ENCODE data around the gene FIGNL1.

FIGNL1 gene

DNA sequence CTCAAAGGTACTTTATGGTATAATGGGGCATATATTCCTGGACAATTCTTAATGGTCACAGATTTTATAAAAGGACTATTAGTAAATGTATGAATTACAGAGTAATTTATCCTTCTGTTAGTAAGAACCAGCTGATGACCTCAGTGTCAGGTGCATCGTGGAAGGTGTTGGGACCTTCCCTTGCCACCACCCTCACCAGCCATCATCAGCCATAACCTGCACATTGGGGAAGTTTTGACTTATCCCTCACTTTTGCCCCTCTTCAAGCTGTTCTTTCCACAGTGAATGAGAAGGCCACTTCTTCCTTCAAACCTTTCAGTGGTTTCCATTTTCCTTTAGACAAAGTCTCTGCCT is 52.2 kb downstream of the FIGNL1 start:
- DNase-seq (ENCODE audit: low read depth in 2 of 2), result no peak

DNA sequence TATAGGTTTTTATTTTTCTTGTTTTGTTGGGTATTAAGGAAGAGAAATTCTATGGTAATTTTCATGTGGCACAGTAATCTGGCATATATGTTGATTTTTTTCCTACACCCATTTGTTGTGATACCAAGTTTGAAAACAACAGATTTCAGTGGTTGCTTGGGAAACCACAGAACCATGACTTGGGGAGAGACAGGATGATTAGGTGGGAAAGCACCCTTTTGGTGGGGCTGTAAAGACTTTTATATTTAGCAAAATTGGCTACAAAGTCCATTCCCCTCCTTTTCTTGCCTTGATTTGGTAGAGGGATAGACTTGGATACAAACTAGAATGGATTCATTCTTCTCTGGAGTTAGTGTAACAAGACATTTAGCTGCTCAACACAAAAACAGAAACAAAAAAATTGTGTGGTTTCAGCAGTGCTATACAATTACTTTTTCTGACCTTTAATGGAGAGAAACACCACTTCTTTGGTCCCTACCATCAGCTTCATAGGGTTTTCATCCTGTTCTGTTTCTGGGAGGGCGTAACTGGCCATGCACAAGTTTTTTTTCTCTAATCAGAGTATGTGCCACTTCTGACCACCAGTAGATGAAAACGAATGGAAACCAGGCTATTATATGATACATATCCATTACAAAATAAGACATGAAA is 52.7 kb downstream of the FIGNL1 start:
- DNase-seq (ENCODE audit: low read depth in 2 of 2), result no peak

DNA sequence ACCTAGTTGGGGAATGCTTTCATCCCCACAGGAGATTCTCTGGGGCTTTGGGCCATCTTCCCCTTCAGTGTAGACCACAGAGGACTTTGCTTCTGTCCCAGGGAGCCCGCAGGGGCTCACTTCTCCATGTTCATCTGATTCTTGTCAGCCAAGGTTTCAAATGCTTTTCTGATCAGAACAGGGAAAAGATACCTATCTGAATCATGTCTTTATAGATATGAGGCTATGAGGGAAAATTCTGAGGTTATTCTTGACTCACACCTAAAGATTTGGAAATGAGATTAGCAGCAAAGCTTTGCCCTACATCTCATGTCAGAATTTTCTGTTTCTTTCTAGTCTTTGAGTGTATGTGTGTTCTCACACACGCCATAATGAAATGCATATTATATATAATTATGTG is 53.3 kb downstream of the FIGNL1 start:
- DNase-seq (ENCODE audit: low read depth in 2 of 2), result no peak

DNA sequence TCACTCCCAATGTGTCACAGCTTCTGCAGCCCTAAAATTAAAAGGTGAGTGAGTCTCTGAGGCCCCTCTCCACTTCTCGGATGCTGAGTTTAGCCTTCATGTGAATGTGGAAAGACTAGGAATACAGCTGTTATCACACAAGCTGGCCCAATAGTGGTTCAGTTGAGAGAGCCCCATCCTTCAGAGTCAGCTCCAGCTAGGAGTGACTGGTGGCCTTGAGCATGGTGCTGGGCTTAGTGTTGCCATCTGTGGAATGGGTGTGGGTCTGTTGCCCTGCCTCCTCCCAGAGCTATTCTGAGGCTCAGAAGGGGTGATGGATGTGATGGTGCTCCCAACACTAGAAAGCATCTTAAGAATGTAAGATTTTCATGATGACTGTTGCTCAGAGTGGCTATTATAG is 55.8 kb downstream of the FIGNL1 start:
- DNase-seq (ENCODE audit: low read depth in 2 of 2), result no peak

All from stimulated activated CD4-positive, alpha-beta T cell treated with anti-CD3 and anti-CD28 coated beads, Interleukin-15, amount 100 ng/mL, for 48 hours (primary cell).